ENCODE results near the gene SEMA3E. TPM values are rescaled to one million over a fixed set of nuclear protein-coding genes. Genes with fewer than 3 reads are reported as not detected.

SEMA3E gene
- total and polyA plus RNA-seq, 2 experiments from 2014 or later: 7.0 to 14.0 TPM

GRCh38 chr7:83502636-83503035 lies 146.3 kb downstream of the SEMA3E start:
- DNase-seq (ENCODE audit: low spot score): no peak
- H3K4me2 ChIP-seq: no peak overlapping the region
- 90% methylated on average over 2 of the region's 2 CpGs for WGBS (ENCODE audit: low lambda C conversion rate, missing lambda C conversion rate)
- H3K79me2 ChIP-seq: no peaks in the 10 kb centered on the region
- H2AFZ ChIP-seq: no peak overlapping the region
- H3K9me3 ChIP-seq (ENCODE audit: low read depth): no peaks in the 10 kb centered on the region
- TF ChIP-seq EZH2 (IDR thresholded peaks at IDR 0.05; ENCODE audit: borderline replicate concordance) (no peak), CTCF (IDR thresholded peaks at IDR 0.05; ENCODE audit: poor library complexity) (no peak), EZH2phosphoT487 (IDR thresholded peaks at IDR 0.05; ENCODE audit: low read depth, severe bottlenecking, unreplicated experiment) (no peak)
- no peaks in the 10 kb centered on the region for H3K36me3 ChIP-seq (replicated peaks; ENCODE audit: insufficient read depth, low read depth)
- H3K27ac ChIP-seq: no peak overlapping the region
- no peaks in the 10 kb centered on the region for H3K4me1 ChIP-seq (ENCODE audit: insufficient read depth)
- no peak overlapping the region for H3K4me3 ChIP-seq
- H3K9me2 ChIP-seq (replicated peaks; ENCODE audit: insufficient read depth): no peaks in the 10 kb centered on the region
- H3K27me3 ChIP-seq: no peaks in the 10 kb centered on the region
- no peaks in the 10 kb centered on the region for H4K20me1 ChIP-seq (ENCODE audit: insufficient read depth, poor library complexity, severe bottlenecking)

- no peak overlapping the region for H2AFZ ChIP-seq
- H3K4me3 ChIP-seq: no peak overlapping the region
- no peaks in the 10 kb centered on the region for H3K9me2 ChIP-seq (replicated peaks; ENCODE audit: insufficient read depth)
- 96% methylated on average over 2 of the region's 2 CpGs for WGBS (ENCODE audit: low lambda C conversion rate, missing lambda C conversion rate)
- DNase-seq (ENCODE audit: low spot score): no peak
- no peaks in the 10 kb centered on the region for H3K4me1 ChIP-seq (ENCODE audit: insufficient read depth)
- H3K27me3 ChIP-seq: no peaks in the 10 kb centered on the region
- TF ChIP-seq CTCF (IDR thresholded peaks at IDR 0.05; ENCODE audit: poor library complexity) (no peak), EZH2phosphoT487 (IDR thresholded peaks at IDR 0.05; ENCODE audit: low read depth, severe bottlenecking, unreplicated experiment) (no peak), EZH2 (IDR thresholded peaks at IDR 0.05; ENCODE audit: borderline replicate concordance) (no peak)
- no peak overlapping the region for H3K4me2 ChIP-seq
- H3K79me2 ChIP-seq: no peaks in the 10 kb centered on the region
- no peaks in the 10 kb centered on the region for H3K36me3 ChIP-seq (replicated peaks; ENCODE audit: insufficient read depth, low read depth)
- no peaks in the 10 kb centered on the region for H3K9me3 ChIP-seq (ENCODE audit: low read depth)
- no peak overlapping the region for H3K27ac ChIP-seq
- no peaks in the 10 kb centered on the region for H4K20me1 ChIP-seq (ENCODE audit: insufficient read depth, poor library complexity, severe bottlenecking)
Measured at GRCh38 chr7:83494683-83495082, 154.3 kb downstream of the SEMA3E start.

GRCh38 chr7:83492802-83493201 lies 156.1 kb downstream of the SEMA3E start:
- Histone ChIP-seq H3K4me2 (no peak overlapping the region), H3K79me2 (no peaks in the 10 kb centered on the region)

More at GRCh38 chr7:83492802-83493201, 156.1 kb downstream of the SEMA3E start:
- Histone ChIP-seq H3K4me1 (ENCODE audit: insufficient read depth) (no peaks in the 10 kb centered on the region), H3K36me3 (replicated peaks; ENCODE audit: insufficient read depth, low read depth) (no peaks in the 10 kb centered on the region), H4K20me1 (ENCODE audit: insufficient read depth, poor library complexity, severe bottlenecking) (no peaks in the 10 kb centered on the region), H3K9me2 (replicated peaks; ENCODE audit: insufficient read depth) (no peaks in the 10 kb centered on the region), H3K27ac (no peak overlapping the region), H3K4me3 (no peak overlapping the region), H2AFZ (no peak overlapping the region), H3K9me3 (ENCODE audit: low read depth) (no peaks in the 10 kb centered on the region), H3K27me3 (no peaks in the 10 kb centered on the region)
- DNase-seq (ENCODE audit: low spot score): no peak
- WGBS (ENCODE audit: low lambda C conversion rate, missing lambda C conversion rate): 84% methylated on average over 3 of the region's 3 CpGs
- TF ChIP-seq EZH2phosphoT487 (IDR thresholded peaks at IDR 0.05; ENCODE audit: low read depth, severe bottlenecking, unreplicated experiment) (no peak), EZH2 (IDR thresholded peaks at IDR 0.05; ENCODE audit: borderline replicate concordance) (no peak), CTCF (IDR thresholded peaks at IDR 0.05; ENCODE audit: poor library complexity) (no peak)
